GM12878 (cell line): Measurements from ENCODE around the gene EIF2S2. TPM values are rescaled to one million over a fixed set of nuclear protein-coding genes. Genes with fewer than 3 reads are reported as not detected.

Source experiments
- ATAC-seq: fragments of 200-7000 bp; cut with Tn5 transposase; 3 replicates; pipeline ENCODE4 v1.9.1; 2020; ENCODE audit warnings: mild to moderate bottlenecking, moderate library complexity
- BruUV-seq: library from RNA; stranded (reverse); fragments of 400-500 nt; replicated peaks from 2 replicates; lab custom pipeline; 2021; lab: Mats Ljungman, UMichigan
- CTCF ChIA-PET: fragments of 300-600 bp; sonication (Branson Sonifier 250); formaldehyde crosslinking; extraction: SDS; loops from one replicate; lab custom pipeline; 2021; ENCODE audit warnings: inconsistent platforms; lab: Yijun Ruan, JAX
- POLR2A ChIA-PET: fragments of 350-600 bp; formaldehyde crosslinking; extraction: SDS; loops from one replicate; lab custom pipeline; 2021; ENCODE audit warnings: inconsistent platforms; lab: Charles Lee
- RAD21 ChIA-PET: fragments of 300-600 bp; sonication (Branson Sonifier 250); formaldehyde crosslinking; loops from one replicate; lab custom pipeline; 2023; ENCODE audit warnings: antibody characterized with exemption; ENCODE audit not compliant: unreplicated experiment; lab: Charles Lee
- SMC1A ChIA-PET: fragments of 300-600 bp; sonication (Branson Sonifier 250); formaldehyde crosslinking; loops from one replicate; lab custom pipeline; 2023; ENCODE audit not compliant: unreplicated experiment, uncharacterized antibody; lab: Charles Lee
- DNase-seq: peaks from one replicate; pipeline ENCODE4 v3.0.0-alpha.2; 2011; ENCODE audit warnings: low read depth, low spot score
- FAIRE-seq: peaks from 3 replicates; lab custom pipeline; 2011; peaks lifted over from hg19 to GRCh38; lab: Jason Lieb, UNC
- H2AFZ ChIP-seq: 2 replicates; pipeline ENCODE4 v1.6.0; 2011; ENCODE audit warnings: low read depth, low read length, control low read depth; ENCODE audit not compliant: control insufficient read depth
- H3K27ac ChIP-seq: 2 replicates; pipeline ENCODE4 v1.5.1; 2011; ENCODE audit warnings: control low read depth; ENCODE audit not compliant: control insufficient read depth, insufficient read depth
- H3K27me3 ChIP-seq, 2 experiments: replicated peaks in 1 of 2; 2 replicates each; pipeline versions ENCODE4 v1.6.0 to v1.6.1; 2011; ENCODE audit warnings: low read length in 1 of 2; ENCODE audit not compliant: control insufficient read depth in 2 of 2, insufficient read depth in 2 of 2
- H3K36me3 ChIP-seq, 2 experiments: 2 replicates each; pipeline ENCODE4 v1.5.1; 2011; ENCODE audit warnings: low read length in 1 of 2; ENCODE audit not compliant: control insufficient read depth in 2 of 2, insufficient read depth in 2 of 2
- H3K4me1 ChIP-seq: 2 replicates; pipeline ENCODE4 v1.6.1; 2011; ENCODE audit warnings: mild to moderate bottlenecking, low read length, moderate library complexity, mixed read lengths; ENCODE audit not compliant: control insufficient read depth, insufficient read depth
- H3K4me2 ChIP-seq: 2 replicates; pipeline ENCODE4 v1.6.0; 2011; ENCODE audit warnings: control low read depth; ENCODE audit not compliant: control insufficient read depth, insufficient read depth
- H3K4me3 ChIP-seq: fragments of 200-600 bp; sonication (generic); 2 replicates; pipeline ENCODE4 v1.5.1; 2016
- H3K79me2 ChIP-seq: 2 replicates; pipeline ENCODE4 v1.6.0; 2011; ENCODE audit warnings: low read length; ENCODE audit not compliant: control insufficient read depth, insufficient read depth
- H3K9ac ChIP-seq: 2 replicates; pipeline ENCODE4 v1.8.0; 2011; ENCODE audit warnings: low read length, control low read depth, mixed read lengths; ENCODE audit not compliant: control insufficient read depth, insufficient read depth
- H3K9me3 ChIP-seq: replicated peaks from 3 replicates; pipeline ENCODE4 v1.5.1; 2011; ENCODE audit warnings: mild to moderate bottlenecking, low read length; ENCODE audit not compliant: control insufficient read depth, insufficient read depth
- H4K20me1 ChIP-seq: 2 replicates; pipeline ENCODE4 v1.6.0; 2011; ENCODE audit not compliant: control insufficient read depth, insufficient read depth
- CHD2 ChIP-seq: IDR thresholded peaks from 2 replicates; pipeline ENCODE4 v1.6.1; 2011; ENCODE audit warnings: low read depth, low read length, improper control_type of control experiment, borderline replicate concordance
- DPF2 ChIP-seq: fragments of 450-650 bp; IDR thresholded peaks from 2 replicates; pipeline ENCODE4 v1.6.1; 2017; ENCODE audit warnings: mild to moderate bottlenecking
- EP300 ChIP-seq, 2 experiments: fragments of 150-350 bp in 1 of 2; IDR thresholded peaks; 2 replicates each; pipeline ENCODE4 v1.6.1; 2011 to 2012; ENCODE audit warnings: low read depth in 2 of 2, low read length in 2 of 2, borderline replicate concordance in 1 of 2, improper control_type of control experiment in 1 of 2, inconsistent platforms in 1 of 2; ENCODE audit not compliant: control insufficient read depth in 1 of 2
- GABPA ChIP-seq: IDR thresholded peaks from 2 replicates; pipeline ENCODE4 v1.6.1; 2014; ENCODE audit warnings: antibody characterized with exemption, low read depth, mild to moderate bottlenecking, inconsistent platforms
- KAT2A ChIP-seq: conservative IDR thresholded peaks from 2 replicates; pipeline ENCODE4 v1.6.1; 2011; ENCODE audit warnings: low read depth, low read length; ENCODE audit not compliant: control insufficient read depth
- MYC ChIP-seq: IDR thresholded peaks from 2 replicates; pipeline ENCODE4 v1.6.1; 2011; ENCODE audit warnings: mild to moderate bottlenecking, low read length, moderate library complexity, inconsistent platforms; ENCODE audit not compliant: insufficient read depth, insufficient replicate concordance, insufficient read length, severe bottlenecking
- RAD21 ChIP-seq: IDR thresholded peaks from 2 replicates; pipeline ENCODE4 v1.6.1; 2011; ENCODE audit warnings: mild to moderate bottlenecking, low read depth, low read length, moderate library complexity; ENCODE audit not compliant: insufficient read depth
- SKIL ChIP-seq: fragments of 450-650 bp; IDR thresholded peaks from 2 replicates; pipeline ENCODE4 v1.6.1; 2017; ENCODE audit warnings: mild to moderate bottlenecking, low read depth, inconsistent platforms; ENCODE audit not compliant: poor library complexity, severe bottlenecking
- SMAD5 ChIP-seq: IDR thresholded peaks from 2 replicates; pipeline ENCODE4 v1.6.1; 2016; ENCODE audit warnings: antibody characterized with exemption, low read depth
- SREBF1 ChIP-seq: IDR thresholded peaks from 2 replicates; pipeline ENCODE4 v1.6.1; 2012; ENCODE audit warnings: mild to moderate bottlenecking, low read length
- TCF7 ChIP-seq: IDR thresholded peaks from 2 replicates; pipeline ENCODE4 v1.6.1; 2014; ENCODE audit warnings: antibody characterized with exemption, borderline replicate concordance
- YBX1 ChIP-seq: fragments of 450-650 bp; IDR thresholded peaks from 2 replicates; pipeline ENCODE4 v1.6.1; 2016; ENCODE audit warnings: antibody characterized with exemption
- YY1 ChIP-seq: IDR thresholded peaks from 2 replicates; pipeline ENCODE4 v1.6.1; 2011; ENCODE audit warnings: low read depth, mild to moderate bottlenecking, low read length
- ZNF207 ChIP-seq: fragments of 450-650 bp; IDR thresholded peaks from 2 replicates; pipeline ENCODE4 v1.6.1; 2014; ENCODE audit warnings: antibody characterized with exemption, mild to moderate bottlenecking, borderline replicate concordance
- WGBS: methylation state at CpG from one replicate; pipeline ENCODE4 v1.1.6; 2016; ENCODE audit warnings: low lambda C conversion rate; ENCODE audit not compliant: insufficient replicate concordance, insufficient coverage; ENCODE audit errors: missing lambda C conversion rate; 5-methylcytosine and 5-hydroxymethylcytosine counted together
- in situ Hi-C: fragments of 300-500 bp; cut with MboI; formaldehyde crosslinking; loops from 9 replicates; pipeline ENCODE4 v1.14.3; 2018; ENCODE audit warnings: mixed read lengths
- intact Hi-C: fragments of 100-400 bp; cut with micrococcal nuclease; formaldehyde crosslinking; loops from one replicate; pipeline ENCODE4 v1.14.2; 2022; ENCODE audit not compliant: unreplicated experiment
- polyA plus RNA-seq, 11 experiments: library from polyadenylated mRNA; depleted of rRNA in 4 of 11; unstranded in 6 of 11; stranded (reverse) in 5 of 11; fragments of >200 nt; fragmentation: Nextera tagmentation in 4 of 11; fragmentation: Illumina TruSeq in 1 of 11; extraction: Ambion mirVana in 4 of 11; extraction: Trizol in 1 of 11; gene quantifications; 1 replicate in 1 of 11; 2 replicates in 10 of 11; pipeline versions ENCODE4 v1.2.1 to v1.2.3, GENCODE V29; 2011 to 2016; ENCODE audit warnings: inconsistent platforms in 2 of 11, missing spikeins in 2 of 11, low read depth in 1 of 11
- total RNA-seq, 4 experiments: library from RNA; depleted of rRNA in 3 of 4; stranded (reverse); fragments of >200 nt in 3 of 4; fragmentation: Illumina TruSeq in 1 of 4; extraction: Trizol in 1 of 4; gene quantifications; 2 replicates each; pipeline versions ENCODE4 v1.2.1 to v1.2.3, GENCODE V29; 2013 to 2021

Gene EIF2S2
- total and polyA plus RNA-seq, 10 of the 15 experiments (the other 5 are each of a cell fraction or from before 2014, with no cell fraction given), result 60.2 to 153 (median 84.3) TPM

GRCh38 chr20:34045930-34046725 is 65.9 kb downstream of the EIF2S2 start:
- POLR2A ChIA-PET, result interaction anchor here (0.6 kb wide), 1 partner anchor 778 kb away, joined by 3 read pairs; no protein-coding TSS in a partner anchor
- Histone ChIP-seq H3K36me3 (peaks cover 7 to 11% of the 10 kb centered on the region in 2 experiments; a peak in 3 of 4 replicates), H3K27ac (no peak overlapping the region), H3K9me3 (no peaks in the 10 kb centered on the region), H3K4me1 (no peaks in the 10 kb centered on the region), H3K27me3 (no peaks in the 10 kb centered on the region), H3K79me2 (peaks cover 45% of the 10 kb centered on the region), H3K9ac (no peak overlapping the region), H2AFZ (no peak overlapping the region), H3K4me2 (no peak overlapping the region), H3K4me3 (no peak overlapping the region), H4K20me1 (peaks cover 7% of the 10 kb centered on the region)
- SMC1A ChIA-PET, result no interaction called here
- DNase-seq (no peak), ATAC-seq (no peak), FAIRE-seq (no peak)
- no peak for TF ChIP-seq CHD2
- no peak for TF ChIP-seq SREBF1
- no peak for TF ChIP-seq KAT2A
- TF ChIP-seq YBX1, result no peak
- no peak for TF ChIP-seq YY1
- TF ChIP-seq MYC, result no peak
- TF ChIP-seq EP300 (IDR thresholded peaks at IDR 0.05; ENCODE audit: borderline replicate concordance in 1 of 2, control insufficient read depth in 1 of 2, low read depth in 2 of 2, low read length in 2 of 2), result no peak
- no peak for TF ChIP-seq ZNF207
- no peak for TF ChIP-seq TCF7
- no peak for TF ChIP-seq SMAD5
- TF ChIP-seq GABPA, result no peak
- TF ChIP-seq DPF2, result no peak
- TF ChIP-seq SKIL, result no peak
- no peak for TF ChIP-seq RAD21
- BruUV-seq, result no TSS peak
- WGBS, result 96% methylated on average over 5 of the region's 5 CpGs
- RAD21 ChIA-PET, result no interaction called here
- CTCF ChIA-PET, result no interaction called here
- intact Hi-C loops, result no loop called here
- in situ Hi-C loops, result no loop called here
